ENCODE results near the gene LANCL3. TPM values are rescaled to one million over a fixed set of nuclear protein-coding genes. Genes with fewer than 3 reads are reported as not detected.
A peak's percentile ranks its signal among the peaks of the same experiment; 100 is the strongest.
"Not testable (repeated sequence)": the region's sequence is repeated elsewhere in the genome, so short reads cannot be mapped to it uniquely, and the experiment has no call there.

The LANCL3 gene
- polyA plus RNA-seq, 2 of the 4 experiments (the other 2 are of a cell fraction) = not detected

GRCh38 chrX:37644381-37645305, 73.2 kb downstream of the LANCL3 start:
- WGBS (ENCODE audit: missing lambda C conversion rate) = 4% methylated on average over 6 of the region's 6 CpGs
- ChIA-PET CTCF (no interaction called here), POLR2A (no interaction called here)
- Histone ChIP-seq H3K4me2 (no peak overlapping the region), H3K4me1 (no peaks in the 10 kb centered on the region), H3K27ac (no peak overlapping the region), H3K9me3 (no peaks in the 10 kb centered on the region), H3K4me3 (no peak overlapping the region)
- ATAC-seq (no peak), DNase-seq (ENCODE audit: low read depth in 1 of 2, low spot score in 1 of 2) (no peak), FAIRE-seq (no peak)
- TF ChIP-seq USF2 (IDR thresholded peaks at IDR 0.05) (no peak), CTCF (IDR thresholded peaks at IDR 0.05) (no peak), RCOR1 (IDR thresholded peaks at IDR 0.05; ENCODE audit: low read depth, low read length) (no peak), GATA3 (IDR thresholded peaks at IDR 0.05; ENCODE audit: borderline replicate concordance) (no peak), RFX5 (IDR thresholded peaks at IDR 0.05) (no peak), HOXB5 (CRISPR knock-in tag; IDR thresholded peaks at IDR 0.05) (no peak), EHF (CRISPR knock-in tag; IDR thresholded peaks at IDR 0.05) (no peak), HOXA7 (CRISPR knock-in tag; IDR thresholded peaks at IDR 0.05) (no peak), MYC (IDR thresholded peaks at IDR 0.05; ENCODE audit: borderline replicate concordance, low read length) (no peak), FOXS1 (CRISPR knock-in tag; IDR thresholded peaks at IDR 0.05) (no peak), EHMT2 (IDR thresholded peaks at IDR 0.05; ENCODE audit: low read depth) (no peak), CHD4 (IDR thresholded peaks at IDR 0.05; ENCODE audit: borderline replicate concordance) (no peak), NFE2L2 (conservative IDR thresholded peaks at IDR 0.05; ENCODE audit: low read length) (no peak), E2F6 (IDR thresholded peaks at IDR 0.05; ENCODE audit: borderline replicate concordance, low read depth) (no peak), JUNB (IDR thresholded peaks at IDR 0.05) (no peak), ESRRA (IDR thresholded peaks at IDR 0.05; ENCODE audit: borderline replicate concordance, low read length) (no peak), HOXB13 (CRISPR knock-in tag; IDR thresholded peaks at IDR 0.05; ENCODE audit: low read depth) (no peak)

GRCh38 chrX:37646254-37646653, 74.8 kb downstream of the LANCL3 start:
- peak in 1 of 2 experiments; percentile 1 for DNase-seq (ENCODE audit: low read depth in 1 of 2, low spot score in 1 of 2)
- Histone ChIP-seq H3K4me3 (no peak overlapping the region), H3K9me3 (no peaks in the 10 kb centered on the region), H3K4me1 (no peaks in the 10 kb centered on the region), H3K4me2 (no peak overlapping the region), H3K27ac (no peak overlapping the region)
- ChIA-PET CTCF (no interaction called here), POLR2A (no interaction called here)
- ATAC-seq = no peak
- TF ChIP-seq TP53 (CRISPR knock-in tag; IDR thresholded peaks at IDR 0.05) (no peak), TFCP2L1 (CRISPR knock-in tag; IDR thresholded peaks at IDR 0.05) (no peak), NR3C1 (IDR thresholded peaks at IDR 0.05) (no peak), E2F6 (IDR thresholded peaks at IDR 0.05; ENCODE audit: borderline replicate concordance, low read depth) (no peak), FOSB (CRISPR knock-in tag; IDR thresholded peaks at IDR 0.05) (no peak), ZNF302 (CRISPR knock-in tag; IDR thresholded peaks at IDR 0.05) (no peak), ZSCAN20 (CRISPR knock-in tag; IDR thresholded peaks at IDR 0.05) (no peak), ESRRA (IDR thresholded peaks at IDR 0.05; ENCODE audit: borderline replicate concordance, low read length) (no peak), USF2 (IDR thresholded peaks at IDR 0.05) (no peak), HES2 (IDR thresholded peaks at IDR 0.05) (no peak), ZC3H11A (IDR thresholded peaks at IDR 0.05) (no peak), BHLHE40 (IDR thresholded peaks at IDR 0.05; ENCODE audit: low read depth, low read length) (no peak), PHF8 (IDR thresholded peaks at IDR 0.05; ENCODE audit: borderline replicate concordance, low read depth) (no peak)
- no peak for FAIRE-seq

GRCh38 chrX:37650879-37651278, 79.4 kb downstream of the LANCL3 start:
- H3K4me2 ChIP-seq; POLR2A ChIA-PET; FAIRE-seq; DNase-seq (ENCODE audit: low read depth in 1 of 2, low spot score in 1 of 2); H3K9me3 ChIP-seq; H3K4me1 ChIP-seq; CTCF ChIA-PET; H3K27ac ChIP-seq; H3K4me3 ChIP-seq; ATAC-seq: not testable (repeated sequence)
- 84% methylated on average over 1 of the region's 2 CpGs for WGBS (ENCODE audit: missing lambda C conversion rate)
